HEK293 (cell line): ENCODE data around the gene DLD.

ENCODE experiments used
- CTCF ChIA-PET: fragments of 350-600 bp; formaldehyde crosslinking; extraction: SDS; loops from one replicate; lab custom pipeline; 2021; ENCODE audit warnings: antibody characterized with exemption; lab: Yijun Ruan, JAX
- POLR2A ChIA-PET: fragments of 300-600 bp; formaldehyde crosslinking; extraction: SDS; loops from one replicate; lab custom pipeline; 2020; ENCODE audit warnings: antibody characterized with exemption, inconsistent platforms; lab: Yijun Ruan, JAX
- H3K27ac ChIP-seq: fragments of 200-500 bp; sonication (Bioruptor generic); 2 replicates; pipeline ENCODE4 v1.5.1; 2014; ENCODE audit warnings: low read depth, low read length, control low read depth, inconsistent platforms; ENCODE audit errors: extremely low read depth
- H3K36me3 ChIP-seq, 2 experiments: fragments of 200-500 bp in 1 of 2; sonication (Bioruptor generic) in 1 of 2; 1 replicate in 1 of 2; 2 replicates in 1 of 2; pipeline ENCODE4 v1.5.1; 2014 to 2017; ENCODE audit warnings: inconsistent platforms in 2 of 2, low read length in 2 of 2; ENCODE audit not compliant: control insufficient read depth in 2 of 2, insufficient read depth in 1 of 2
- H3K4me1 ChIP-seq: fragments of 200-500 bp; sonication (Bioruptor generic); 2 replicates; pipeline ENCODE4 v1.5.1; 2014; ENCODE audit warnings: mild to moderate bottlenecking, low read length, inconsistent platforms; ENCODE audit not compliant: control insufficient read depth, insufficient read depth
- H3K4me3 ChIP-seq: 2 replicates; pipeline ENCODE4 v1.5.1; 2011; ENCODE audit warnings: low read depth, mild to moderate bottlenecking, control low read depth, low read length, moderate library complexity
- H3K9me3 ChIP-seq: fragments of 200-500 bp; sonication (Bioruptor generic); 2 replicates; pipeline ENCODE4 v1.5.1; 2014; ENCODE audit warnings: low read depth, low read length, inconsistent platforms; ENCODE audit not compliant: control insufficient read depth, insufficient read depth
- BCL11A ChIP-seq: fragments of 450-650 bp; formaldehyde crosslinking; IDR thresholded peaks from 2 replicates; pipeline ENCODE4 v1.5.1; 2016; ENCODE audit warnings: low read depth, missing biosample characterization, missing genetic modification characterization
- BCL11B ChIP-seq: fragments of 450-650 bp; formaldehyde crosslinking; IDR thresholded peaks from 2 replicates; pipeline ENCODE4 v1.5.1; 2016; ENCODE audit warnings: low read depth, missing biosample characterization, missing genetic modification characterization
- HOXC10 ChIP-seq: sonication (generic); formaldehyde crosslinking; IDR thresholded peaks from 2 replicates; pipeline ENCODE4 v1.8.1; 2023; ENCODE audit warnings: mild to moderate bottlenecking, missing genetic modification reagents
- KLF9 ChIP-seq: fragments of 450-650 bp; formaldehyde crosslinking; IDR thresholded peaks from 2 replicates; pipeline ENCODE4 v1.5.1; 2016; ENCODE audit warnings: missing biosample characterization, missing genetic modification characterization, low read depth
- MEIS1 ChIP-seq: sonication (generic); formaldehyde crosslinking; IDR thresholded peaks from 2 replicates; pipeline ENCODE4 v1.8.1; 2022; ENCODE audit warnings: missing genetic modification reagents, mild to moderate bottlenecking, borderline replicate concordance
- ZBTB17 ChIP-seq: fragments of 450-650 bp; formaldehyde crosslinking; IDR thresholded peaks from 2 replicates; pipeline ENCODE4 v1.5.1; 2016; ENCODE audit warnings: missing biosample characterization, missing genetic modification characterization
- ZIC2 ChIP-seq: fragments of 450-650 bp; formaldehyde crosslinking; IDR thresholded peaks from 2 replicates; pipeline ENCODE4 v1.5.1; 2016; ENCODE audit warnings: missing biosample characterization, missing genetic modification characterization
- ZNF174 ChIP-seq: fragments of 450-650 bp; formaldehyde crosslinking; IDR thresholded peaks from 2 replicates; pipeline ENCODE4 v1.5.0; 2017; ENCODE audit warnings: missing biosample characterization, mild to moderate bottlenecking, missing genetic modification characterization
- ZNF19 ChIP-seq: fragments of 450-650 bp; formaldehyde crosslinking; IDR thresholded peaks from 2 replicates; pipeline ENCODE4; 2016; ENCODE audit warnings: missing biosample characterization, missing genetic modification characterization, low read depth
- ZNF302 ChIP-seq: fragments of 450-650 bp; formaldehyde crosslinking; IDR thresholded peaks from 2 replicates; pipeline ENCODE4 v1.5.1; 2016; ENCODE audit warnings: missing biosample characterization, missing genetic modification characterization, low read depth
- ZNF311 ChIP-seq: fragments of 450-650 bp; formaldehyde crosslinking; IDR thresholded peaks from 2 replicates; pipeline ENCODE4 v1.5.1; 2017; ENCODE audit warnings: missing biosample characterization, missing genetic modification characterization, borderline replicate concordance
- ZNF335 ChIP-seq: fragments of 450-650 bp; formaldehyde crosslinking; conservative IDR thresholded peaks from 2 replicates; pipeline ENCODE4 v1.5.1; 2016; ENCODE audit warnings: missing biosample characterization, missing genetic modification characterization
- ZNF350 ChIP-seq: fragments of 450-650 bp; formaldehyde crosslinking; IDR thresholded peaks from 2 replicates; pipeline ENCODE4 v1.5.0; 2017; ENCODE audit warnings: missing biosample characterization, mild to moderate bottlenecking, missing genetic modification characterization
- ZNF362 ChIP-seq: fragments of 450-650 bp; formaldehyde crosslinking; IDR thresholded peaks from 2 replicates; pipeline ENCODE4 v1.5.1; 2016; ENCODE audit warnings: missing biosample characterization, missing genetic modification characterization
- ZNF549 ChIP-seq: fragments of 450-650 bp; IDR thresholded peaks from 2 replicates; pipeline ENCODE4 v1.5.1; 2018; ENCODE audit warnings: missing biosample characterization, missing genetic modification characterization, mild to moderate bottlenecking, inconsistent platforms, moderate library complexity
- ZNF585B ChIP-seq: fragments of 450-650 bp; formaldehyde crosslinking; IDR thresholded peaks from 2 replicates; pipeline ENCODE4 v1.5.1; 2016; ENCODE audit warnings: missing biosample characterization, missing genetic modification characterization
- ZNF610 ChIP-seq: fragments of 450-650 bp; formaldehyde crosslinking; IDR thresholded peaks from 2 replicates; pipeline ENCODE4 v1.5.1; 2016; ENCODE audit warnings: missing biosample characterization, missing genetic modification characterization, borderline replicate concordance
- ZNF626 ChIP-seq: fragments of 450-650 bp; sonication (Bioruptor Pico); formaldehyde crosslinking; IDR thresholded peaks from 2 replicates; pipeline ENCODE4 v1.5.1; 2018; ENCODE audit warnings: missing biosample characterization, missing genetic modification characterization, inconsistent platforms
- ZNF660 ChIP-seq: fragments of 450-650 bp; IDR thresholded peaks from 2 replicates; pipeline ENCODE4 v1.5.1; 2018; ENCODE audit warnings: missing biosample characterization, mild to moderate bottlenecking, missing genetic modification characterization
- ZNF837 ChIP-seq: fragments of 450-650 bp; formaldehyde crosslinking; IDR thresholded peaks from 2 replicates; pipeline ENCODE4 v1.5.1; 2016; ENCODE audit warnings: missing biosample characterization, missing genetic modification characterization
- ZSCAN18 ChIP-seq: fragments of 450-650 bp; formaldehyde crosslinking; IDR thresholded peaks from 2 replicates; pipeline ENCODE4 v1.5.1; 2016; ENCODE audit warnings: missing biosample characterization, missing genetic modification characterization

The DLD gene

DNA sequence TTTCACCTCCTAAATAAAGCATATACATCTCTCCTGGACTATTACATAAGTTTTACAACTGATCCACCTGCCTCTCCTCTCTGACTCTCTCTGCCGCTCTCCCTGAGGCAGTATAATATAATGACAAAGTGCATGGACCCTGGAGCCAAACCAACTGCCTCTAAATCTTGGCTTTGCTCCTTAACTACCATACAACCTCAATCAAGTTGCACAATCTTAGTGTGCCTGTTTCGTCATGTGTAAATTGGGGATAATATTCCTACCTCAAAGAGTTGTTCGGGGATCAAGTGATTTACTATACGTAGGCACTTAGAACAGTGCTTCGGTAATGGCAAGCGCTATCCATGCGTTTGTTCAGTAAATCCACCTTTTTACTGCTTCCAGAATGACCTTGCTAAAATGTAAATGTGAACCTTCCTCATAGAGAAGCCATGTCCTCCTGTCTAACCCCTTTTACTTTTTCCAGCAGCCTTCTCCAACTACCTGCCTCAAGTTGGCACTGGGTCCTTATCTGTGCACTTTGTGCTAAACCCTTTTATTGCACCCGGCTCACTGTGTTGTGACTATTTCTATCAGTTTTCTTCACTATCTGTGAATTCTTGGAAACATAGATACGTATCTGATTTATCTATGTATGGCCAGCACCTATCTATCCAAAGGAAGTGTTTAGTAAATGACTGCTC is 30.6 kb upstream of the DLD start:
- ChIA-PET CTCF (interaction anchor here (0.6 kb wide), 1 partner anchor 319 kb away, joined by 5 read pairs; no protein-coding TSS in a partner anchor), POLR2A (no interaction called here)
- Histone ChIP-seq H3K4me1 (no peaks in the 10 kb centered on the region), H3K36me3 (no peaks in the 10 kb centered on the region), H3K9me3 (no peaks in the 10 kb centered on the region), H3K27ac (no peak overlapping the region), H3K4me3 (no peak overlapping the region)
- no peak for TF ChIP-seq ZSCAN18 (tag by site-specific recombination)
- no peak for TF ChIP-seq ZNF302 (tag by site-specific recombination)
- no peak for TF ChIP-seq ZNF19 (tag by site-specific recombination)
- TF ChIP-seq ZNF362 (tag by site-specific recombination), result no peak
- TF ChIP-seq HOXC10 (CRISPR knock-in tag), result no peak
- TF ChIP-seq ZIC2 (tag by site-specific recombination), result no peak
- no peak for TF ChIP-seq ZNF335 (tag by site-specific recombination)
- no peak for TF ChIP-seq ZNF174 (tag by site-specific recombination)
- TF ChIP-seq ZNF585B (tag by site-specific recombination), result no peak
- no peak for TF ChIP-seq ZNF660
- no peak for TF ChIP-seq ZNF549
- TF ChIP-seq ZNF626 (tag by site-specific recombination), result no peak
- TF ChIP-seq ZNF610 (tag by site-specific recombination), result no peak
- no peak for TF ChIP-seq ZNF350 (tag by site-specific recombination)
- TF ChIP-seq MEIS1 (CRISPR knock-in tag), result no peak
- no peak for TF ChIP-seq KLF9 (tag by site-specific recombination)
- TF ChIP-seq ZNF311 (tag by site-specific recombination), result no peak
- no peak for TF ChIP-seq BCL11A (tag by site-specific recombination)

DNA sequence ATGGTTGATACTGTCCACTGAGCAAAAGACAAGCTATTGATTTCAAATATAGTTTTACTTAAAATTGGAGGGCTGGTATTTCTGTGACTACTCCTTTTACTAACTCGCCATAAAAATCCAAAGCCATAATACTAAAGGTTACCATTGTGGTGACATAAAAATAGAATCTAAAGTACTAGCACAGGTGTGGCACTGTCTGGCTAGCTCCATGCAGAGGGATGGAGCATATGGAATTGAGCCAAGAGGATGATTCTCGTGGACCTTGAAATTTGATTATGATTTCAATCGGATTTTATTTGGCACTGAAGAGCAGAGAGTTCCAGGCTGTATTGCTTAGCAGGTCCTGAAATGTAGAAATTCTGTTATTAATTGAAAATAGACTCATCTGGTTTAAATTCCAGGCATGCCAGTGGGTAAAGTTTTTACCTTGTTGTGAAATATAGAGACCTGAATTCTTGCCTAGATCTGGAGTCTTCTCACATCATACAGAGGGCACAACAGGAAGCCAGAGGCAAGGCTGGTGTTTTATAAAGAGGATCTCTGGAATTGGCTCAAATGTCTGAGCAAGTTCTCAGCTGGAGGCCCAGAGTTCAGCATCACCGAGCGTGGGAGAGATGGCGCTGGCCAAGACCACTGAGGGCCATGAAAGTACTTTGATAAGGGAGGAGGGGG is 29.9 kb upstream of the DLD start:
- Histone ChIP-seq H3K4me3 (no peak overlapping the region), H3K9me3 (no peaks in the 10 kb centered on the region), H3K27ac (no peak overlapping the region), H3K36me3 (no peaks in the 10 kb centered on the region), H3K4me1 (no peaks in the 10 kb centered on the region)
- no peak for TF ChIP-seq ZNF837 (tag by site-specific recombination)
- no peak for TF ChIP-seq BCL11B (tag by site-specific recombination)
- TF ChIP-seq ZBTB17 (tag by site-specific recombination), result peak; percentile 68
- ChIA-PET CTCF (interaction anchor here (0.6 kb wide), 2 partner anchors 319 to 635 kb away, joined by 4 to 5 read pairs; no protein-coding TSS in a partner anchor), POLR2A (no interaction called here)
